H1 (cell line): ENCODE data around the gene SLC8A3.

Source experiments
- CHD1 ChIP-seq: IDR thresholded peaks from 2 replicates; pipeline ENCODE4 v1.6.1; 2012; ENCODE audit warnings: low read depth, low read length, improper control_type of control experiment
- SIRT6 ChIP-seq: IDR thresholded peaks from one replicate; pipeline ENCODE4 v1.7.1; 2012; ENCODE audit warnings: low read length, inconsistent platforms
- TF ChIP-seq, protein P1 (sequence below), 3 experiments: IDR thresholded peaks; 1 replicate in 2 of 3; 2 replicates in 1 of 3; pipeline versions ENCODE4 v1.5.1 to v1.6.1; 2011; ENCODE audit warnings: low read length in 3 of 3, mild to moderate bottlenecking in 3 of 3, inconsistent platforms in 2 of 3, low read depth in 1 of 3, moderate library complexity in 1 of 3; ENCODE audit not compliant: insufficient read depth in 1 of 3; ENCODE audit errors: control extremely low read depth in 1 of 3

DNA sequence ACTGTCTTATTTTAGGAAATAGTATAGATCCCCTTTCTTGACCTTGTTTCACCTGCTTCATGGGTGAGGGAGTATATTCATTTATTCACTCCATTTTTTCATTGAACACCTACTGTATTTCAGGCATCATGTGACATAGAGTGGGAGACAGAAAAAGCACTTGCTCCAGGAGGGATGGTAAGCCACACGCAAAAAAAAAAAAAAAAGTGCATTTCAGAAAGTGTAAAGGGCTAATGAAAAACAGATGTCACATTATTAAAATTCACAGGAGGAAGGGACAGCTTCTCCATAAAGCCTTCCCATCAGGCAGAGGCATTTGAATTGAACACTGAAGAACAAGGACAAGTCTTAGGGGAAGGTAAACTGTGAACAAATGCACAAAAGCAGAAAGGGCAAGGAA lies 7.5 kb downstream of the SLC8A3 start:
- TF ChIP-seq, protein P1, sequence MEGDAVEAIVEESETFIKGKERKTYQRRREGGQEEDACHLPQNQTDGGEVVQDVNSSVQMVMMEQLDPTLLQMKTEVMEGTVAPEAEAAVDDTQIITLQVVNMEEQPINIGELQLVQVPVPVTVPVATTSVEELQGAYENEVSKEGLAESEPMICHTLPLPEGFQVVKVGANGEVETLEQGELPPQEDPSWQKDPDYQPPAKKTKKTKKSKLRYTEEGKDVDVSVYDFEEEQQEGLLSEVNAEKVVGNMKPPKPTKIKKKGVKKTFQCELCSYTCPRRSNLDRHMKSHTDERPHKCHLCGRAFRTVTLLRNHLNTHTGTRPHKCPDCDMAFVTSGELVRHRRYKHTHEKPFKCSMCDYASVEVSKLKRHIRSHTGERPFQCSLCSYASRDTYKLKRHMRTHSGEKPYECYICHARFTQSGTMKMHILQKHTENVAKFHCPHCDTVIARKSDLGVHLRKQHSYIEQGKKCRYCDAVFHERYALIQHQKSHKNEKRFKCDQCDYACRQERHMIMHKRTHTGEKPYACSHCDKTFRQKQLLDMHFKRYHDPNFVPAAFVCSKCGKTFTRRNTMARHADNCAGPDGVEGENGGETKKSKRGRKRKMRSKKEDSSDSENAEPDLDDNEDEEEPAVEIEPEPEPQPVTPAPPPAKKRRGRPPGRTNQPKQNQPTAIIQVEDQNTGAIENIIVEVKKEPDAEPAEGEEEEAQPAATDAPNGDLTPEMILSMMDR (IDR thresholded peaks at IDR 0.05; ENCODE audit: control extremely low read depth in 1 of 3, insufficient read depth in 1 of 3, low read depth in 1 of 3, low read length in 3 of 3), result no peak
- TF ChIP-seq SIRT6, result no peak
- TF ChIP-seq CHD1, result no peak
